IMR-90 (cell line): ENCODE results near the gene COL13A1.

ENCODE experiments used
- BHLHE40 ChIP-seq: fragments of 150-350 bp; IDR thresholded peaks from 2 replicates; pipeline ENCODE4 v1.6.1; 2016; ENCODE audit warnings: mild to moderate bottlenecking, low read depth, low read length
- CEBPB ChIP-seq: IDR thresholded peaks from 2 replicates; pipeline ENCODE4 v1.6.1; 2012; ENCODE audit warnings: low read depth, low read length, improper control_type of control experiment
- CHD1 ChIP-seq: IDR thresholded peaks from 2 replicates; pipeline ENCODE4 v1.6.1; 2012; ENCODE audit warnings: low read depth, low read length, improper control_type of control experiment
- CTCF ChIP-seq: conservative IDR thresholded peaks from 2 replicates; pipeline ENCODE4 v1.5.1; 2012; ENCODE audit warnings: mild to moderate bottlenecking, low read depth, low read length, improper control_type of control experiment
- FOS ChIP-seq: fragments of 150-350 bp; IDR thresholded peaks from 2 replicates; pipeline ENCODE4 v1.6.1; 2016; ENCODE audit warnings: low read depth, low read length
- MAFK ChIP-seq: IDR thresholded peaks from 2 replicates; pipeline ENCODE4 v1.6.1; 2012; ENCODE audit warnings: low read depth, low read length, improper control_type of control experiment
- MAZ ChIP-seq: IDR thresholded peaks from 2 replicates; pipeline ENCODE4 v1.6.1; 2012; ENCODE audit warnings: low read depth, mild to moderate bottlenecking, low read length, improper control_type of control experiment, moderate library complexity, borderline replicate concordance
- NFE2L2 ChIP-seq: fragments of 150-350 bp; IDR thresholded peaks from 2 replicates; pipeline ENCODE4 v1.6.1; 2016; ENCODE audit warnings: low read depth, mild to moderate bottlenecking, low read length
- POLR2A ChIP-seq: IDR thresholded peaks from 2 replicates; pipeline ENCODE4 v1.6.1; 2012; ENCODE audit warnings: mild to moderate bottlenecking, low read depth, low read length
- RAD21 ChIP-seq: IDR thresholded peaks from 2 replicates; pipeline ENCODE4 v1.6.1; 2012; ENCODE audit warnings: low read length, improper control_type of control experiment
- RFX5 ChIP-seq: IDR thresholded peaks from 2 replicates; pipeline ENCODE4 v1.8.0; 2012; ENCODE audit warnings: low read depth, mild to moderate bottlenecking, low read length, moderate library complexity
- SMC3 ChIP-seq: fragments of 150-350 bp; IDR thresholded peaks from 2 replicates; pipeline ENCODE4 v1.6.1; 2016; ENCODE audit warnings: low read depth, mild to moderate bottlenecking, antibody characterized with exemption, low read length, moderate library complexity
- USF2 ChIP-seq: fragments of 150-350 bp; IDR thresholded peaks from 2 replicates; pipeline ENCODE4 v1.6.1; 2017; ENCODE audit warnings: mild to moderate bottlenecking, antibody characterized with exemption, low read length, low read depth

GRCh38 chr10:69957241-69957885 is 155.7 kb downstream of the COL13A1 start:
- TF ChIP-seq CTCF (no peak), NFE2L2 (no peak), POLR2A (no peak), MAZ (no peak), MAFK (no peak), USF2 (no peak), BHLHE40 (no peak), CEBPB (no peak), RFX5 (no peak), RAD21 (no peak), FOS (no peak), CHD1 (no peak), SMC3 (no peak)
